ENCODE results near the gene IGSF3. TPM values are rescaled to one million over a fixed set of nuclear protein-coding genes. Genes with fewer than 3 reads are reported as not detected.
"Not testable (repeated sequence)": the region's sequence is repeated elsewhere in the genome, so short reads cannot be mapped to it uniquely, and the experiment has no call there.

The IGSF3 gene
- total RNA-seq, 2 donors from 2014 or later = 3.3 to 4.9 TPM

GRCh38 chr1:116645802-116646672, 21.5 kb downstream of the IGSF3 start:
- not testable (repeated sequence) for H3K27ac Mint-ChIP-seq; H3K4me3 Mint-ChIP-seq; H3K9me3 Mint-ChIP-seq; DNase-seq; H3K36me3 Mint-ChIP-seq (ENCODE audit: insufficient read depth in 2 of 2); ATAC-seq (replicated peaks in 1 of 2)
- peaks cover 19% of the 10 kb centered on the region for H3K27me3 Mint-ChIP-seq (ENCODE audit: low read depth)
- peaks cover 10% of the 10 kb centered on the region for H3K4me1 Mint-ChIP-seq (ENCODE audit: low read depth)

- not testable (repeated sequence) for DNase-seq; H3K9me3 Mint-ChIP-seq; H3K36me3 Mint-ChIP-seq (ENCODE audit: insufficient read depth in 2 of 2); ATAC-seq (replicated peaks in 1 of 2); H3K4me3 Mint-ChIP-seq; H3K27ac Mint-ChIP-seq
- Mint-ChIP-seq H3K4me1 (ENCODE audit: low read depth) (peaks cover 10% of the 10 kb centered on the region), H3K27me3 (ENCODE audit: low read depth) (peaks cover 19% of the 10 kb centered on the region)
These were observed 22.5 kb downstream of the IGSF3 start for GRCh38 chr1:116644993-116645392.

DNA sequence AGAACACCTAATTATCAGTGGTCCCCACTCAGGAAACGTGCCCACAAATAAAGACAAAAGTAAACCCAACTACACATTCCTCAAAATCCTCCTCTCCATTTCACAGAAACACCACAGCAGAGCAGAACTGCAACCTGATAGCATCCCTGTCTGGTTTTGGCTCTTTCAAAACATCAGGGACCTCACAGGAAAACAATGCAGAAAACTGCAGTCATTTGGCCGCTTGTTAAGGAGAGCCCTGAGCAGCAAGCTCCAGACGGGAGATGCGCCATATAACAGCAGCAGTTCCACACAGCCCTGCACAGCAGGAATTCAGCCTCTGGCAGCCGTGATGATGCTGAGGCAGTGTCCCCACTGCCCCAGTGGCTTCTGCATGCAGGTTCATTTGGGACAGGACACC, 23.4 kb downstream of the IGSF3 start:
- not testable (repeated sequence) for H3K27ac Mint-ChIP-seq; H3K4me3 Mint-ChIP-seq; H3K9me3 Mint-ChIP-seq; ATAC-seq (replicated peaks in 1 of 2); H3K36me3 Mint-ChIP-seq (ENCODE audit: insufficient read depth in 2 of 2); H3K27me3 Mint-ChIP-seq (ENCODE audit: low read depth); DNase-seq
- H3K4me1 Mint-ChIP-seq (ENCODE audit: low read depth) = peaks cover 10% of the 10 kb centered on the region

DNA sequence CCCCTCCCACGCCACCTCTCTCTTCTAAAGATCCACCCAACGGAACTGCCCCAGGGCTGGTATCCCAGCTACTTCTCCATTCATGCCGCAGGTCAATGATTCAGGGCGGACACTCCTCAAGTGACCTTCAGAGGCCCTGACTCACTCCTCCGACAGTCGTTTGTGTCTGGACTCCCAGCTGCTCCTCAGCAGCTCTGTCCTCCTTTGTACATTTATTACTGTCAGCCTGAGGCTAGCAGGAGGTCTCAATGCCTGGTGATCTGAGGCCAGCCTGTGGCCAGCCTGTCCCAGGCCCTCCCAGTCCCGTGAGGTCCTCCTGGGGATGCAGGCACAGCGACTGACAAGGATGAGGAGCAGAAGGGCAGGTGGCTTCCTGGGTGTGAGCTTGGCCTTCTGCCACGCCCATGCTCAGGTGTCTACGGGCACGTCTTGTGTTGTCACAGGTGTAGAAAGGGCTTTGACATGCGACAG, 24.2 kb downstream of the IGSF3 start:
- H3K27ac Mint-ChIP-seq; H3K9me3 Mint-ChIP-seq; DNase-seq; H3K4me3 Mint-ChIP-seq; H3K36me3 Mint-ChIP-seq (ENCODE audit: insufficient read depth in 2 of 2); H3K27me3 Mint-ChIP-seq (ENCODE audit: low read depth); ATAC-seq (replicated peaks in 1 of 2): not testable (repeated sequence)
- peaks cover 11% of the 10 kb centered on the region for H3K4me1 Mint-ChIP-seq (ENCODE audit: low read depth)

DNA sequence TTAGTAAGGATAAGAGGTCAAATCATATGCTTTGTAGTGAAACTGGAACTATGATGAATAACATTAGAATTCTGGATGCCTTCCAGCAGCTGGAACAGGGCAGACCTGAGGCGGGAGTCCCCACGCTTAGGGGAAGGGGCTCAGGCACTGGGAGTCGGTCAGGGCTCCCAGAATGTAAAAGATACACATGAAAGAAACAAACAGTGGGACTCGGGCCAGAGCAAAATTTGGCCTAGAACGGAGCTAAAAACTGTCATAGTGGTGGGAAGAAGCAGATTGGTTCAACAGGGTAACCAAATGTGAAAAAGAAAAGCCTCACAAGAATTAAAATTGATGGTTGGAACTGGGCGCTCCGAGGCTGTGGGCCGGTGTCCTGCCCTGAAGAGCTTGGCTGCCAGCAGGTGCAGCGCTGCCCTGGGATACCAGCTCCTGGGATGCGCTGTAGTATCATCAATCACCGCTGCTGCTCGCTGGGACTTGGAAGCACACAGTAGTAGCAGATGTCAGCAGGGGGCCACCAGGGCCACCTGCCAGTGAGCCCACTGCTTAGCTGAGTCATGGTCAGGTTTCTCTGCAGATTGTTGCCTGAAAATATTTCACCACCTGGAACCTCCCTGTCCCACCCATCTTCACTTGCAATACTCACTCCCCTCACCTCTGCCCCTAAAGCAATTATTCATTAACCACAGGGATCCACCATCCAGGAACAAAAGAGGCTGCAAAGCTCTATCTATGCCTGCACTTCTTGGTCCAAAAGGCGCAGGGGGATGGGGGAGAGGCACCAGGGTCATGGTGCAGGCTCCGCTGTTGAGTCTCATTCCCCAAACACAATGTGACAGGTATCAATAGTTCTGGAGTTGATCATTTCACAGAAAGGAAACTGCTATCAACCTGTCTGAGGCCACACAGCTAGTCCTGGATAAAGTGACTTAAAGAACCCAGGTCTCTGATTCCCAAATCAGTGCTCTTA, 24.9 kb downstream of the IGSF3 start:
- not testable (repeated sequence) for H3K27ac Mint-ChIP-seq; H3K27me3 Mint-ChIP-seq (ENCODE audit: low read depth); DNase-seq; H3K9me3 Mint-ChIP-seq; H3K4me3 Mint-ChIP-seq; ATAC-seq (replicated peaks in 1 of 2); H3K36me3 Mint-ChIP-seq (ENCODE audit: insufficient read depth in 2 of 2)
- peaks cover 18% of the 10 kb centered on the region for H3K4me1 Mint-ChIP-seq (ENCODE audit: low read depth)

GRCh38 chr1:116637583-116637982, 29.9 kb downstream of the IGSF3 start:
- DNase-seq = peak; percentile 4 to 7
- not testable (repeated sequence) for H3K36me3 Mint-ChIP-seq (ENCODE audit: insufficient read depth in 2 of 2)

DNA sequence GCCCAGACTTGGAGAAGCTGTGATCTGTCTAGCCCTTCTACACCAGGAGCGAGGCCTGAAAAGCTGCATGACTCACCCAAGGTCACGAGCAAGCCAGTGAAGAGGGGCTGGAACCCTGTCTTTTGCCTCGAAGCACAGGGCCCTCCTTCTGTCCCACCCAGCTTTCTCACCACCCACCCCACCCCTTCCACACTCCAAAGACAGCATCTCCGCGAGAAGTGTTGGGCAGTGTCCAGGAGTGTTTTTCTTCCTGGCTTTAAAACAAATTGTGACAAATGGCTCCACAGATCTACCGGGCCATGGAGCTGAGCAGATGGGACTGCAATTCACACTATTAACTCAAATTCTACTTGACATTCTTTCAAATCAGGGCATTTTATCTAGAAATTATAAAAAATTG, 30.9 kb downstream of the IGSF3 start:
- not testable (repeated sequence) for H3K27ac Mint-ChIP-seq; DNase-seq; H3K4me3 Mint-ChIP-seq; H3K9me3 Mint-ChIP-seq; H3K36me3 Mint-ChIP-seq (ENCODE audit: insufficient read depth in 2 of 2); ATAC-seq (replicated peaks in 1 of 2)
- Mint-ChIP-seq H3K4me1 (ENCODE audit: low read depth) (peaks cover 20% of the 10 kb centered on the region), H3K27me3 (ENCODE audit: low read depth) (peaks cover 23% of the 10 kb centered on the region)

More at GRCh38 chr1:116637583-116637982, 29.9 kb downstream of the IGSF3 start:
- Mint-ChIP-seq H3K4me3 (peak overlapping the region in 1 of 2 donors; percentile 18), H3K4me1 (ENCODE audit: low read depth) (peaks cover 17% of the 10 kb centered on the region), H3K27me3 (ENCODE audit: low read depth) (peaks cover 14% of the 10 kb centered on the region)
- H3K27ac Mint-ChIP-seq; H3K9me3 Mint-ChIP-seq; ATAC-seq (replicated peaks in 1 of 2): not testable (repeated sequence)

DNA sequence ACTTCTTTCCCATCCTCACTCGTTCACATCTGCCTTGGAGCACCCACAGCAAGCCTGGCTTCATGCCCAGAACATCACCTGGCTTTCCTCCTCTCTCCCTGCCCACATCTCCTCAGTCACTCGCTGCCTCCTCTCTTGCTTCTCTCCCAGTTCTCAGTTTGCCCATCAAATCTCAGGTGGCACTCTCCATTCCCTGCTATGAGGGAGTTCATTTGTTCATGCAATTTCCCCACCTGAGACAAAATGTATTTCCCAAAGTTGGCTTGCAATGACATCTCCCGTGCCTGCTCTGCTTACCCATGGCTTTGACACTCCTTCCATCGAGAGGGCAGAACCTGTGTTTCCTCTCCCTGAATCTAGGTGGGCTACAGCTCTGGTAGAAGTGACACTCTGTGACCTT, 33.1 kb downstream of the IGSF3 start:
- DNase-seq, H3K27ac Mint-ChIP-seq, H3K4me3 Mint-ChIP-seq: not testable (repeated sequence)

DNA sequence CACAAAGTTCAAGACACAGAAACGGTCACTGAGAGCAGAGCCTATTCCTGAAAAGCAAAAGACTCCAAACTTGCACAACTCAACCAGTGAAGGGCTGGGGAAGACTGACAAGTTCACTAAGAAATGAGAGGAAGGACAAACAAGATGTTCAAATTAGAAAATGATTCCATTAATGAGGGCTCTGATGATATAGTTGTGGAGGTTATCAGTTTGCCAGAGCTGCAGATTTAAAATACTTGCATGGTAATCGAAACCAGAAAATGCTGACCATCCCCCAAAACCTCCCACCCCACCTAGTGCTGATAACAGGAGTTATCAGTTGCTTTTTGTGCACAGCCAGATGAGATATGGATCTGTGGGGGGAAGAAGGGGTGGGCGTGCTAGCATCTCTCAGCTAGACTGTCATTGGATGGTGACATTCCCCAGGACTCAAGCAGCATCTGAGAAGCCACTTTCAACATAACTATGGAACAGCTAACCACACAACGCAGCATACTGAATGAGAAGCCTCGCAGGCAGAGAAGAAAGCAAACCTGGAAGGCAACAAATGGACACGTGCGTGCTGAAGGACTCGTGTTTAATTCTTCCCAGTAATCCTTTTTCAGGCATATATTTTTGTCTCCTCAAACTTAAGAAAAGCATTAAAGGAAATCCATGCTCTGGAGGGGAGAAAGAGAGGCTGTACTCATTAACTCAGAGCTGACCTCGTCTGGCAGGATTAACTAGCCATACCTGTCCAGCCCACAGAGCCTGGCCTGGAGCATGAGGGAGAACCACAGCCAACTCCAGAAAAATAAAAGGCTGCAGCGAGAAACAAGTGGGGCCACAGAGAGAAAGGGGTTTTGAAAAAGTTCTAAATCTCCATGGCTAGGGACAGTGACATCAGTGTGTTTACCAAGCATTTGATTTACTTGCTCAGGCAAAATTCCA, 35.3 kb downstream of the IGSF3 start:
- not testable (repeated sequence) for H3K4me3 Mint-ChIP-seq; DNase-seq; H3K9me3 Mint-ChIP-seq; H3K36me3 Mint-ChIP-seq (ENCODE audit: insufficient read depth in 2 of 2); ATAC-seq (replicated peaks in 1 of 2); H3K27ac Mint-ChIP-seq
- Mint-ChIP-seq H3K4me1 (ENCODE audit: low read depth) (peaks cover 25% of the 10 kb centered on the region), H3K27me3 (ENCODE audit: low read depth) (peaks cover 25% of the 10 kb centered on the region)

More for the DNA sequence above, 33.1 kb downstream of the IGSF3 start:
- not testable (repeated sequence) for H3K36me3 Mint-ChIP-seq (ENCODE audit: insufficient read depth in 2 of 2); ATAC-seq (replicated peaks in 1 of 2); H3K9me3 Mint-ChIP-seq
- H3K27me3 Mint-ChIP-seq (ENCODE audit: low read depth) = peaks cover 25% of the 10 kb centered on the region
- peaks cover 21% of the 10 kb centered on the region for H3K4me1 Mint-ChIP-seq (ENCODE audit: low read depth)

GRCh38 chr1:116631554-116631953, 36.0 kb downstream of the IGSF3 start:
- not testable (repeated sequence) for ATAC-seq (replicated peaks in 1 of 2); H3K36me3 Mint-ChIP-seq (ENCODE audit: insufficient read depth in 2 of 2); DNase-seq; H3K27ac Mint-ChIP-seq; H3K9me3 Mint-ChIP-seq; H3K4me3 Mint-ChIP-seq
- Mint-ChIP-seq H3K4me1 (ENCODE audit: low read depth) (peaks cover 19% of the 10 kb centered on the region), H3K27me3 (ENCODE audit: low read depth) (peaks cover 25% of the 10 kb centered on the region)

- peaks cover 19% of the 10 kb centered on the region for H3K4me1 Mint-ChIP-seq (ENCODE audit: low read depth)
- H3K27ac Mint-ChIP-seq; DNase-seq; H3K4me3 Mint-ChIP-seq; ATAC-seq (replicated peaks in 1 of 2); H3K9me3 Mint-ChIP-seq; H3K36me3 Mint-ChIP-seq (ENCODE audit: insufficient read depth in 2 of 2): not testable (repeated sequence)
- H3K27me3 Mint-ChIP-seq (ENCODE audit: low read depth) = peaks cover 25% of the 10 kb centered on the region
These were observed 37.5 kb downstream of the IGSF3 start for GRCh38 chr1:116630057-116630456.

DNA sequence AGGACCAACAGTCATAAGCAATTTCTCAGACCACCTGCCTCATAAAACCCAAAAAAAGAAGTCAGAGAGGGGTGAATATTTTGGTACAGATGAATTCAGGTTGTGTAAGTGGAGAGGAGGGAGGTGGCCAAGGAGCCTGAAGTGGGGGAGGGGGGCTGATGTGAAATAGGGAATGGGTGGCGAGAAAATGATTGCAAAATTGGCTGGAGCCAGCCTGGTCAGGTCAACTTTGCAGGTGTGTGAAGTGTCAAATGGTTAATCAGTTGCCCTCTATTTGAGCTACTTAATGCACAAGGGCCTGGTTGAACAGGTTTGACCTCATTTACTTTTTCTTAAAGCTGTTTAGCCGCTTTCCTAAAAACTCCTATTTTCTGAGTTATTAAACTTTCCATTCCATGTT, 38.1 kb downstream of the IGSF3 start:
- not testable (repeated sequence) for H3K27ac Mint-ChIP-seq; ATAC-seq (replicated peaks in 1 of 2); H3K36me3 Mint-ChIP-seq (ENCODE audit: insufficient read depth in 2 of 2); H3K4me3 Mint-ChIP-seq; H3K9me3 Mint-ChIP-seq; DNase-seq
- peaks cover 19% of the 10 kb centered on the region for H3K4me1 Mint-ChIP-seq (ENCODE audit: low read depth)
- H3K27me3 Mint-ChIP-seq (ENCODE audit: low read depth) = peaks cover 22% of the 10 kb centered on the region

Measured in activated T-cell treated with anti-CD3 and anti-CD28 coated beads, Interleukin-2, amount 50 U/mL, for 72 hours (primary cell).